ENCODE measurements around the gene ALK. TPM values are rescaled to one million over a fixed set of nuclear protein-coding genes. Genes with fewer than 3 reads are reported as not detected.

The ALK gene
- total RNA-seq, 1 experiment from 2014 or later: 0.87 TPM

- H3K9me3 ChIP-seq (ENCODE audit: low read length): no peaks in the 10 kb centered on the region
- H3K27me3 ChIP-seq (ENCODE audit: low read length): no peaks in the 10 kb centered on the region
- no peaks in the 10 kb centered on the region for H3K36me3 ChIP-seq (ENCODE audit: low read depth, low read length)
- no peak overlapping the region for H3K4me2 ChIP-seq (ENCODE audit: low read length)
- H4K20me1 ChIP-seq (ENCODE audit: low read length): no peaks in the 10 kb centered on the region
- H3K9ac ChIP-seq (ENCODE audit: low read length): no peak overlapping the region
- DNase-seq: peak; percentile 38
- H3F3A ChIP-seq (ENCODE audit: low read length, unreplicated experiment): no peaks in the 10 kb centered on the region
- no peak overlapping the region for H3K27ac ChIP-seq (ENCODE audit: low read length)
- H3K4me3 ChIP-seq (ENCODE audit: low read length): no peak overlapping the region
- TF ChIP-seq EZH2phosphoT487 (IDR thresholded peaks at IDR 0.05; ENCODE audit: borderline replicate concordance, low read length) (no peak), CTCF (conservative IDR thresholded peaks at IDR 0.05; ENCODE audit: low read depth, low read length) (no peak), EZH2 (IDR thresholded peaks at IDR 0.05; ENCODE audit: low read length, unreplicated experiment) (no peak)
- POLR2A ChIA-PET (ENCODE audit: unreplicated experiment): no interaction called here
- H3K79me2 ChIP-seq (ENCODE audit: low read length): no peaks in the 10 kb centered on the region
- CTCF ChIA-PET: no interaction called here
- no TSS peak for BruUV-seq (replicated peaks)
- ATAC-seq: no peak
- H3K9me2 ChIP-seq (replicated peaks; ENCODE audit: low read length): no peaks in the 10 kb centered on the region
- intact Hi-C loops (cut with micrococcal nuclease): no loop called here
- no peak overlapping the region for H2AFZ ChIP-seq (ENCODE audit: low read length)
- H3K4me1 ChIP-seq (ENCODE audit: insufficient read depth, low read length): no peaks in the 10 kb centered on the region
These were observed 616.9 kb downstream of the ALK start for GRCh38 chr2:29304399-29305060.

- no peak for DNase-seq
- H3F3A ChIP-seq (ENCODE audit: low read length, unreplicated experiment): no peaks in the 10 kb centered on the region
- no peaks in the 10 kb centered on the region for H3K9me3 ChIP-seq (ENCODE audit: low read length)
- H3K27ac ChIP-seq (ENCODE audit: low read length): no peak overlapping the region
- H3K4me1 ChIP-seq (ENCODE audit: insufficient read depth, low read length): no peaks in the 10 kb centered on the region
- TF ChIP-seq CTCF (conservative IDR thresholded peaks at IDR 0.05; ENCODE audit: low read depth, low read length): no peak
- TF ChIP-seq EZH2phosphoT487 (IDR thresholded peaks at IDR 0.05; ENCODE audit: borderline replicate concordance, low read length): no peak
- no peak for TF ChIP-seq EZH2 (IDR thresholded peaks at IDR 0.05; ENCODE audit: low read length, unreplicated experiment)
- H3K27me3 ChIP-seq (ENCODE audit: low read length): 0 out of 2 replicates have a peak, but pooled peaks cover 10% of the 10 kb centered on the region
- no peaks in the 10 kb centered on the region for H4K20me1 ChIP-seq (ENCODE audit: low read length)
- no peak overlapping the region for H3K4me2 ChIP-seq (ENCODE audit: low read length)
- no peak overlapping the region for H3K4me3 ChIP-seq (ENCODE audit: low read length)
- H3K9ac ChIP-seq (ENCODE audit: low read length): no peak overlapping the region
- ChIA-PET POLR2A (ENCODE audit: unreplicated experiment) (no interaction called here), CTCF (no interaction called here)
- H2AFZ ChIP-seq (ENCODE audit: low read length): no peak overlapping the region
- no TSS peak for BruUV-seq (replicated peaks)
- no peak for ATAC-seq
- intact Hi-C loops (cut with micrococcal nuclease): loop anchor here (1.0 to 10.0 kb wide), 5 partner anchors 342 to 776 kb away; partner anchors contain the start of gene ALK
- H3K79me2 ChIP-seq (ENCODE audit: low read length): no peaks in the 10 kb centered on the region
- H3K9me2 ChIP-seq (replicated peaks; ENCODE audit: low read length): no peaks in the 10 kb centered on the region
- no peaks in the 10 kb centered on the region for H3K36me3 ChIP-seq (ENCODE audit: low read depth, low read length)
These were observed 624.8 kb downstream of the ALK start for GRCh38 chr2:29296585-29296984.

GRCh38 chr2:29295845-29296244 lies 625.5 kb downstream of the ALK start:
- peak; percentile 61 for DNase-seq
- H3K4me2 ChIP-seq (ENCODE audit: low read length): no peak overlapping the region
- H3F3A ChIP-seq (ENCODE audit: low read length, unreplicated experiment): no peaks in the 10 kb centered on the region
- H2AFZ ChIP-seq (ENCODE audit: low read length): no peak overlapping the region
- H3K27me3 ChIP-seq (ENCODE audit: low read length): 0 out of 2 replicates have a peak, but pooled peaks cover 10% of the 10 kb centered on the region
- intact Hi-C loops (cut with micrococcal nuclease): loop anchor here (1.0 to 10.0 kb wide), 5 partner anchors 341 to 777 kb away; partner anchors contain the start of gene ALK
- peak; percentile 82 for ATAC-seq
- no peak overlapping the region for H3K27ac ChIP-seq (ENCODE audit: low read length)
- H3K4me3 ChIP-seq (ENCODE audit: low read length): no peak overlapping the region
- no TSS peak for BruUV-seq (replicated peaks)
- H3K9me2 ChIP-seq (replicated peaks; ENCODE audit: low read length): no peaks in the 10 kb centered on the region
- no peaks in the 10 kb centered on the region for H3K79me2 ChIP-seq (ENCODE audit: low read length)
- no peaks in the 10 kb centered on the region for H4K20me1 ChIP-seq (ENCODE audit: low read length)
- no peaks in the 10 kb centered on the region for H3K36me3 ChIP-seq (ENCODE audit: low read depth, low read length)
- no peaks in the 10 kb centered on the region for H3K4me1 ChIP-seq (ENCODE audit: insufficient read depth, low read length)
- H3K9me3 ChIP-seq (ENCODE audit: low read length): no peaks in the 10 kb centered on the region
- no peak for TF ChIP-seq EZH2phosphoT487 (IDR thresholded peaks at IDR 0.05; ENCODE audit: borderline replicate concordance, low read length)
- peak; percentile 78 for TF ChIP-seq CTCF (conservative IDR thresholded peaks at IDR 0.05; ENCODE audit: low read depth, low read length)
- CTCF ChIA-PET: interaction anchor here (0.5 kb wide), 1 partner anchor 314 kb away, joined by 3 read pairs; no protein-coding TSS in a partner anchor
- POLR2A ChIA-PET (ENCODE audit: unreplicated experiment): no interaction called here
- H3K9ac ChIP-seq (ENCODE audit: low read length): no peak overlapping the region
